Measurements from ENCODE around the gene ZFP1. TPM values are rescaled to one million over a fixed set of nuclear protein-coding genes. Genes with fewer than 3 reads are reported as not detected.

ZFP1 gene
- total RNA-seq, 1 experiment from 2014 or later = 15.3 TPM

GRCh38 chr16:75203667-75204409 is 55.5 kb downstream of the ZFP1 start:
- Histone ChIP-seq H3K23me2 (ENCODE audit: insufficient read length, low read depth, low read length, poor library complexity, severe bottlenecking) (no peaks in the 10 kb centered on the region), H3K23ac (ENCODE audit: insufficient read length, low read depth, low read length) (no peak overlapping the region), H3K27me3 (ENCODE audit: insufficient read depth, low read length) (no peaks in the 10 kb centered on the region), H2BK5ac (ENCODE audit: insufficient read length, low read length) (no peak overlapping the region), H3K4me2 (ENCODE audit: insufficient read depth, insufficient read length, low read length) (no peak overlapping the region), H2BK15ac (ENCODE audit: low read depth, low read length) (no peak overlapping the region), H3K79me1 (ENCODE audit: insufficient read depth, low read depth, low read length, poor library complexity, severe bottlenecking) (no peaks in the 10 kb centered on the region), H3K79me2 (ENCODE audit: insufficient read depth, low read length) (no peaks in the 10 kb centered on the region), H2AK5ac (ENCODE audit: insufficient read length, low read length) (no peak overlapping the region), H3K27ac (ENCODE audit: insufficient read length, low read depth, low read length) (no peak overlapping the region), H4K91ac (ENCODE audit: insufficient read length, low read depth, low read length) (no peak overlapping the region), H3K4me1 (ENCODE audit: insufficient read depth, low read length) (no peaks in the 10 kb centered on the region), H3K56ac (ENCODE audit: insufficient read length, low read depth, low read length) (no peak overlapping the region), H3K14ac (ENCODE audit: insufficient read depth, low read length) (no peak overlapping the region; the same call in 1 of the 2 replicates), H3K18ac (ENCODE audit: insufficient read length, low read depth, low read length) (no peak overlapping the region), H2BK12ac (ENCODE audit: insufficient read length, low read depth, low read length) (no peak overlapping the region), H2BK120ac (ENCODE audit: low read depth, low read length, poor library complexity, severe bottlenecking) (no peak overlapping the region), H3K9ac (ENCODE audit: extremely low read depth, insufficient read length, low read length) (no peak overlapping the region), H2AFZ (ENCODE audit: low read length) (no peak overlapping the region), H4K5ac (ENCODE audit: insufficient read length, low read depth, low read length) (no peak overlapping the region), H2BK20ac (ENCODE audit: low read depth, low read length, poor library complexity, severe bottlenecking) (no peak overlapping the region), H4K20me1 (ENCODE audit: control insufficient read depth, insufficient read depth, insufficient read length) (no peaks in the 10 kb centered on the region), H3K4ac (ENCODE audit: low read depth, low read length) (no peak overlapping the region), H4K8ac (replicated peaks; ENCODE audit: insufficient read length, low read depth, low read length) (no peak overlapping the region), H3K9me3 (ENCODE audit: control insufficient read depth, low read depth, low read length) (no peaks in the 10 kb centered on the region), H3T11ph (ENCODE audit: low read length) (no peak overlapping the region)
- peaks cover 4% of the 10 kb centered on the region; the same call in 1 of the 2 replicates for H3K27me3 Mint-ChIP-seq (ENCODE audit: low read depth)
- TF ChIP-seq, protein P1, sequence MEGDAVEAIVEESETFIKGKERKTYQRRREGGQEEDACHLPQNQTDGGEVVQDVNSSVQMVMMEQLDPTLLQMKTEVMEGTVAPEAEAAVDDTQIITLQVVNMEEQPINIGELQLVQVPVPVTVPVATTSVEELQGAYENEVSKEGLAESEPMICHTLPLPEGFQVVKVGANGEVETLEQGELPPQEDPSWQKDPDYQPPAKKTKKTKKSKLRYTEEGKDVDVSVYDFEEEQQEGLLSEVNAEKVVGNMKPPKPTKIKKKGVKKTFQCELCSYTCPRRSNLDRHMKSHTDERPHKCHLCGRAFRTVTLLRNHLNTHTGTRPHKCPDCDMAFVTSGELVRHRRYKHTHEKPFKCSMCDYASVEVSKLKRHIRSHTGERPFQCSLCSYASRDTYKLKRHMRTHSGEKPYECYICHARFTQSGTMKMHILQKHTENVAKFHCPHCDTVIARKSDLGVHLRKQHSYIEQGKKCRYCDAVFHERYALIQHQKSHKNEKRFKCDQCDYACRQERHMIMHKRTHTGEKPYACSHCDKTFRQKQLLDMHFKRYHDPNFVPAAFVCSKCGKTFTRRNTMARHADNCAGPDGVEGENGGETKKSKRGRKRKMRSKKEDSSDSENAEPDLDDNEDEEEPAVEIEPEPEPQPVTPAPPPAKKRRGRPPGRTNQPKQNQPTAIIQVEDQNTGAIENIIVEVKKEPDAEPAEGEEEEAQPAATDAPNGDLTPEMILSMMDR (conservative IDR thresholded peaks at IDR 0.05) = no peak
- H3K9me3 Mint-ChIP-seq = no peaks in the 10 kb centered on the region
- H3K27ac Mint-ChIP-seq = peak overlapping the region in 2 of 3 experiments; percentile 37 to 42; a peak in 4 of 7 replicates
- no peak overlapping the region for H3K4me3 Mint-ChIP-seq
- H3K4me1 Mint-ChIP-seq = peaks cover 3 to 9% of the 10 kb centered on the region in 2 experiments; a peak in 3 of 4 replicates
- DNase-seq = no peak
- WGBS (ENCODE audit: extremely low coverage, insufficient read length, low lambda C conversion rate) = no CpG with 5 or more reads among the region's 13 CpGs
- H3K36me3 Mint-ChIP-seq (ENCODE audit: insufficient read depth in 1 of 3, low read depth in 3 of 3) = no peaks in the 10 kb centered on the region
